D721Med (cell line): ENCODE measurements around the gene GPR25.

Source experiments
- DNase-seq: peaks from one replicate; pipeline ENCODE4 v3.0.0; 2011; ENCODE audit warnings: low spot score; ENCODE audit not compliant: insufficient read length
- FAIRE-seq: peaks from 2 replicates; lab custom pipeline; 2011; peaks lifted over from hg19 to GRCh38; lab: Jason Lieb, UNC
- CTCF ChIP-seq: IDR thresholded peaks from 2 replicates; pipeline ENCODE4 v1.5.1; 2012; ENCODE audit warnings: mild to moderate bottlenecking, control low read depth; ENCODE audit not compliant: insufficient read depth; ENCODE audit errors: missing control alignments

The GPR25 gene

DNA sequence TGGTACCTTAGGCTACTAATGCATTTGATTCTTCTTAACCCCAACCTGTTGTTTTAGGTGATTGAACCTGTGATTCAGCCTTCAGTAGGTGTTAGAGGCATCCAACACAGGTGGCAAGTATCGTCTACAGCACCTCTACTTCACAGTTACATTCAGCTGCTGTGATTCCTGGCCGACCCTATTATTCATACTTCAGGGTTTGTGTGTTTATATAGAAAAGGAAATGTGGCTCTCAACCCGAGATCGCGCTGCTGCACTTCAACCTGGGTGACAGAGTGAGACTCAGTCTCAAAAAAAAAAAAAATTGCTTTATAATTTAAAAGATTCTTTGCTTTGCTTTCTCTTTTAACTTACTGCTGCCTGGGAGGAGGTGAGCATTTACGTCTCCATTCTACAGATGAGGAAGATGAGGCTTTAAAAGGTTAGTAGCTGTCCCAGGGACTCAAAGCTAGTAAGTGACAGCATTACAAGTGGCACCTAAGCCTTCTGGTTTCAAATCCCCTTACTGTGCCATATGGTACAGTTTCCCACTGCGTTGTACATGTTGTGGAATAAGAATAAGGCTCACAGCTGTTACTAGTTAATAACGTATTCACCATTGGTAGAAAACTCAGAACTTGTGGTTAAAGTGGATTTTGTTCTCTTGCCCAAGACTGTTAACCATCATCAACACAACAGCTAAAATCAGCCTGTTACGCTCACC is 9.9 kb upstream of the GPR25 start:
- FAIRE-seq (peak; percentile 94), DNase-seq (no peak)
- no peak for TF ChIP-seq CTCF

GRCh38 chr1:200866116-200866515 is 6.7 kb upstream of the GPR25 start:
- no peak for DNase-seq
- FAIRE-seq = no peak
- TF ChIP-seq CTCF = no peak

DNA sequence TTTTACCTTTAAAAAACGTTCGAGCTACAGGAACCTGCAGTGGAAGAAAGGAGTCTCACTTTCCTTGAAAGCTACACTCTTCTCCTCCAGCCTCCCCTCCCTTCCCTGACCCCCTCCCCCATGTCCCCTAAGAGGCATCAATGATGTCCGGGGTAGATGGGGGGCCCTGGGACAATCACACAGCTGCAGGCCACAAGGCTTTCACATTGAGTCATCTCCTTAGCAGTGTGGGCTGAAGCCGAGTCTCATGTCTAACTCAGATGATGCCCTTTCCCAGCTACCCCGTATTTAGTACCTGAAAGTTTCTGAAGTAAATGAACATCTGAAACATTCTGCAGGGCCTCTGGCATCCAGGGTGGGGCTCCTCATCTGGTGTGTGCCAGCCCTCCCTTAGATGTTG is 6.3 kb upstream of the GPR25 start:
- FAIRE-seq (no peak), DNase-seq (no peak)
- no peak for TF ChIP-seq CTCF

GRCh38 chr1:200867018-200867811 is 5.6 kb upstream of the GPR25 start:
- TF ChIP-seq CTCF = no peak
- FAIRE-seq (peak; percentile 16), DNase-seq (no peak)

DNA sequence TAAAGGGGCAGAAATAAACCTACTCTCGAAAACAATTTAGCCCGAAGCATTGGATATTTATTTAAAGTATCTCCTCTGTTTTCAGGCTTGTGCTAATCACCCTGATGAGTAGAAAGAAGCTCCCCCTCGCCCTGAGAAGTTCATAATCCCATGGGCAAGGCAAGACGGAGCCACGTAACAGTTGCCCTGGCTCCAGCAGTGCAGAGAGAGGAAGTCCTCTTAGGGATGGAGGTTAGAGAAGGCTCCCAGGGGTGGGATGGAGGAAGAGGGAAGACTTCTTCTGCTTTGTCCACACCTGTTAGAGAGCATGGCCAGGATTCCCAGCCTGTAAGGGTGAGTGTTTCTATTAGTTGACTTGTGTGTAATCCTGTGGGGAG is 3.4 kb upstream of the GPR25 start:
- FAIRE-seq (no peak), DNase-seq (no peak)
- no peak for TF ChIP-seq CTCF

DNA sequence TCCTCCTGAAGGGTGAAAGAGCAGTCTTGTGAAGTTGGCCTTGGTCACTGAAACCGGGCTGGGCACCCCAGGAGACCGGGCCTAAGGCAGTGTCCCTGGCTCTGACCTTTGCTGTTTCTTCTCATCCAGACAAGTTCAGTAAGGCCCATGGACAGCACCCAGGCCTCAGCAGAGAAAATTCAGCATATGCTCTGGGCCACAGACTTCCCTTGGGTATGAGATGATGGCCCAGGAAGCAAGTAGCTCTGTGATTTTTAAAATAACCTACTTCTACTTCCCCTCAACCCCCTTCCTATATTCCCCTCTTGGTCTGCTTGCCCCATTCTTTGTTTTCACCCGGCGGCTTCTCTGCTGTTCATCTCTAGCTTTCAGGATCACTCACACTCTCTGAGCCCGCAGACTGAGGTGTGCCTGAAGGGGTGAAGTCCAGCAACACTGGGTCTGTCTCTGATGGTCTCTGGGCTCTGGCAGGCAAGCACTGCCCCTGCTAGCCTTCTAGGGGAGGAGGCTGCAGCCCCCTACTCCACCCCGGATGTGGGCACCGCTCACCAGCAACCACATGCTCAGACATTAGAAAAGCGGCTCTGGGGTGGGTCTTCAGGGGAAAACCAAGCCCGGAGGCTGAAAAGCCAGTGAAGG is 2.9 kb upstream of the GPR25 start:
- DNase-seq (no peak), FAIRE-seq (no peak)
- TF ChIP-seq CTCF = no peak
